ENCODE measurements around the gene MGAT4A. TPM values are rescaled to one million over a fixed set of nuclear protein-coding genes. Genes with fewer than 3 reads are reported as not detected.

Gene MGAT4A
- total and polyA plus RNA-seq, 9 of the 15 experiments (the other 6 are each of a cell fraction or from before 2014, with no cell fraction given): 0.03 to 0.53 (median 0.18) TPM; not detected in 2

DNA sequence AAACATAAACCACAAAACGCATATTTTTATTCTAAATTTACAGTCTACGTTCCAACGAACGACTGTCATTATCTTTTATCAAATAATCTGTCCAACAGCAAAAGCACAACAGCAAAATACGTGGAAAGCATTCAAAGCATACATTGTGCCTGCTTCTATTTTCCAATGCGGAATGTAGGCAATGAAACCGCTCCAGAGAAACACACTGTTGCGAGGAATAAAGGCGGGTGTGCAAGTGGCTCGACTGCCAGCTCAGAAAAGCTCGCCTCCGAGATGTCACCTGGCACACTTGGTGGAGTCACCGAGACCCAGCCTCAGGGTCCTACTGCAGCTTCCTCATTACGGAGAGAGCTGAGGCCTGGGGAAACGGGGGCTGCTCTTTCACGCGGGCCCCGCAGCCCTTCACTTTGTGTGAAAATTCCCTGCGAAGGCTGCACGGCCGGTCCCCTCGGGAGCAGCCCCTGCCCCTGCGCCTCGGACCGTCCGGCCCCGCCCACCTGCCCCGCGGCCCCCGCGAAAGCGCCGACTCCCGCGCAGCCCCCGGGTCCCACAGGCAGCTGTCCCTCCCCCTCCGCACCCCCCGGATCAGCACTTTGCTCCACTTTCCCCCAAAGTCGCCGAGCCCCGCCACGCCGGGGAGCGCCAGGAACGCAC is 752 bp downstream of the MGAT4A start:
- TF ChIP-seq, protein P1, sequence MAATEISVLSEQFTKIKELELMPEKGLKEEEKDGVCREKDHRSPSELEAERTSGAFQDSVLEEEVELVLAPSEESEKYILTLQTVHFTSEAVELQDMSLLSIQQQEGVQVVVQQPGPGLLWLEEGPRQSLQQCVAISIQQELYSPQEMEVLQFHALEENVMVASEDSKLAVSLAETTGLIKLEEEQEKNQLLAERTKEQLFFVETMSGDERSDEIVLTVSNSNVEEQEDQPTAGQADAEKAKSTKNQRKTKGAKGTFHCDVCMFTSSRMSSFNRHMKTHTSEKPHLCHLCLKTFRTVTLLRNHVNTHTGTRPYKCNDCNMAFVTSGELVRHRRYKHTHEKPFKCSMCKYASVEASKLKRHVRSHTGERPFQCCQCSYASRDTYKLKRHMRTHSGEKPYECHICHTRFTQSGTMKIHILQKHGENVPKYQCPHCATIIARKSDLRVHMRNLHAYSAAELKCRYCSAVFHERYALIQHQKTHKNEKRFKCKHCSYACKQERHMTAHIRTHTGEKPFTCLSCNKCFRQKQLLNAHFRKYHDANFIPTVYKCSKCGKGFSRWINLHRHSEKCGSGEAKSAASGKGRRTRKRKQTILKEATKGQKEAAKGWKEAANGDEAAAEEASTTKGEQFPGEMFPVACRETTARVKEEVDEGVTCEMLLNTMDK (IDR thresholded peaks at IDR 0.05; ENCODE audit: borderline replicate concordance, insufficient read depth, low read depth, low read length, poor library complexity, severe bottlenecking): no peak
- 0 out of 2 replicates have a peak, but pooled peaks have one; percentile 65 for TF ChIP-seq EZH2 (IDR thresholded peaks at IDR 0.05; ENCODE audit: borderline replicate concordance, low read depth, low read length)
- Histone ChIP-seq H3K9me3 (replicated peaks; ENCODE audit: control insufficient read depth, insufficient read depth, low read depth, low read length) (no peaks in the 10 kb centered on the region), H3K27me3 (ENCODE audit: control insufficient read depth in 2 of 2, insufficient read depth in 2 of 2, low read length in 2 of 2) (peaks cover 13 to 18% of the 10 kb centered on the region in 2 experiments), H3K27ac (ENCODE audit: extremely low read depth, low read depth, low read length) (no peak overlapping the region), H3K36me3 (ENCODE audit: control insufficient read depth, insufficient read depth, low read length) (no peaks in the 10 kb centered on the region), H2AFZ (ENCODE audit: low read depth, low read length) (no peak overlapping the region), H3K79me2 (ENCODE audit: control insufficient read depth, insufficient read depth, low read length) (no peaks in the 10 kb centered on the region), H3K9ac (ENCODE audit: insufficient read depth in 1 of 2, low read depth in 2 of 2, low read length in 2 of 2) (peak overlapping the region in 1 of 2 experiments; percentile 58; a peak in 2 of 4 replicates), H4K20me1 (replicated peaks; ENCODE audit: control insufficient read depth, insufficient read depth, low read length) (no peaks in the 10 kb centered on the region), H3K9me1 (ENCODE audit: control insufficient read depth, insufficient read depth, low read length) (no peaks in the 10 kb centered on the region), H3K4me3 (peak overlapping the region; percentile 26), H3K4me2 (ENCODE audit: insufficient read depth, low read length) (peak overlapping the region; percentile 31; the same call in 1 of the 2 replicates), H3K4me1 (replicated peaks in 1 of 2; ENCODE audit: control insufficient read depth in 2 of 2, insufficient read depth in 2 of 2, low read length in 2 of 2) (peaks cover 0 to 14% of the 10 kb centered on the region in 2 experiments; a peak in 3 of 5 replicates)
- POLR2A ChIA-PET: interaction anchor here (0.5 to 1.2 kb wide), 3 partner anchors 15 to 232 kb away, joined by 3 read pairs; no protein-coding TSS in a partner anchor
- no peak for ATAC-seq
- WGBS (ENCODE audit: insufficient coverage, low coverage, missing lambda C conversion rate): 4% methylated on average over 18 of the region's 45 CpGs
- CTCF ChIA-PET (ENCODE audit: low intra/inter-chr PET ratio): no interaction called here
- BruUV-seq (replicated peaks): no TSS peak
- FAIRE-seq: no peak
- intact Hi-C loops (cut with micrococcal nuclease): no loop called here
- in situ Hi-C loops (cut with MboI): no loop called here
- peak in 1 of 4 experiments; percentile 4 for DNase-seq (ENCODE audit: extremely low read depth in 1 of 4, low spot score in 3 of 4)

Data from K562 (cell line).